DMS79 treated with DMSO at 0.1 percent for 48 hours (cell line): Measurements from ENCODE around the gene ADPRHL1.
"Not testable (repeated sequence)": the region's sequence is repeated elsewhere in the genome, so short reads cannot be mapped to it uniquely, and the experiment has no call there.

ENCODE experiments used
- DNase-seq: peaks from one replicate; lab custom pipeline; 2025; lab: John Stamatoyannopoulos, UW

Gene ADPRHL1

DNA sequence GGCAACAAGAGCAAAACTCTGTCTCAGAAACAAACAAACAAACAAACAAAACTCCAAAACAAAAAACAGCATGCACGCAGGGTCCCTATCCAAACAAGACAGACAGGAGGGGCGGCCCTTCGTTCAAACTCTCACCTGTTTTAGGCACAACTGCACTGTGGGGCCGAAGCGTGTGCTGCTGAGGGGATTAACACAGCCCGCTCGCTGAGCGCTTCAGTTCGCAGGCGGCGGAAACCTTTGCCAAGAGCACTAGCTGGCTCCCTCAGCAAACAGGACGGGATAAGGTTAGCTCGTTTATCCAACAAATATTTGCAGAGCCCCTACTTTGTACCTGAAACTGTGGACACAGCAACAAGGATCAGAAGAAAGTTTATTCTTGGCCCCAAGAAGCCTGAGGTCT is 1.6 kb upstream of the ADPRHL1 start:
- DNase-seq: no peak

DNA sequence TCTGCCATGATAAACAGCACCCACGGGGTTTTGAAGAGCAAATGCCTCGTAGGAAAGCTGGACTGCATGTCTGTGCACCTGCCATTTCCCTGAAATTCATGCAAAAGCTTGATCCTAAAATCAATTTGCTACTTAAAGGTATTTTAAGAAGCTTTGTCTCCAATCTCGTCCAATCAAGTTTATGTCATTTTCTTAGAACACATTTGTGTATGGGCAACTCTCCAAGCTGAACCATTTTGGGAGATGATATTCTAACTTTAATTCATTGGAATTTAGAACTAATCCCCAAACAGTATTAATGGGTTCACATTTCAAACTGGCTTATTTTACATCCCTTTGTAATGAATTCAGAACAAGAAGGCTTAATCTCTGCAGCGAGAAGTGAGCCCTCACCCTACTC is 822 bp downstream of the ADPRHL1 start:
- peak; percentile 51 for DNase-seq

DNA sequence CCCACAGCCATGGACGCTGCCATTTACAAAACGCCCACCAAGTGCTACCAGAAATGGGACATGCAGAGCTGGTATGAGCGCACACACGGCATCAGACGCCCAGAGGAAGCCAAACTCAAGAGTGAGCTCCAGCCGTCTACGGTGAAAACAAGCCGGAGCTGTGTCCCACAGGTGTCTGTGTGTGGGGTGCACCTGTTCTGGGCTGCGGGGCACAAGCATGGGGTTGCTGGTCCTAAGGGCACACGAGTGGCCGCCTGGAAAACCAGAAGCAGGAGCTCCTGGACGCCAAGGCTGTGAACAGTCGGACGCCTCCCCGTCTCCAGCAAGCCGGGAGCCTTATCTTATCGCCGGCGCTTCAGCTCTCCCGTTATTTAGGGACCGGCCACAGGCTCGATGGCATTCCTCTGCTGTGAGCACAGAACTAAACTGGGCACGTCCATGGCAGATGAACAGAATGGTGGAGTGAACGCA is 1.3 kb downstream of the ADPRHL1 start:
- no peak for DNase-seq

DNA sequence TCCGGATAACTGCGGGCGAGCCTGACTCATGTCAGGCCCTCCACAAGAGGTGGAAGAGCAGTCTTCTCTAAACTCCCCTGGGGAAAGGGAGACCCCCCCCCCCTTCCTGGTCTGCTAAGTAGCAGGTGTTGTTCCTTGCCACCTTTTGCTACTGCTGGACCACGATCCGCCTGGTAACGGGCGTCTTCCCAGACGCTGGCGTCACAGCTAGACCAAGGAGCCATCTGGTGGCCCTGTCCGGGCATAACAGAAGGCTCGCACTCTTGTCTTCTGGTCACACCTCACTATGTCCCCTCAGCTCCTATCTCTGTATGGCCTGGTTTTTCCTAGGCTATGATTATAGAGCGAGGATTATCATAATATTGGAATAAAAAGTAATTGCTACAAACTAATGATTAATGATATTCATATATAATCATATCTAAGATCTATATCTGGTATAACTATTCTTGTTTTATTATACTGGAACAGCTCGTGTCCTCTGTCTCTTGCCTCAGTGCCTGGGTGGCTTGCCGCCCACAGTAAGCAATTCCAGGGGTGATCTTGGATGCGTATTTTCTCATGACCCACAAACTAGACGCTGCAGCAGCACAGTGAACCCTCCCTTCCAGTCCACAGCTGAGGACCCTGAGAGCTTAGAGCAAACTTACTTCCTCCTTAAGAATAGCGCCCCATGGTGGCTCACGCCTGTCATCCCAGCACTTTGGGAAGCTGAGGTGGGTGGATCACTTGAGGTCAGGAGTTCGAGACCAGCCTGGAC is 2.2 kb downstream of the ADPRHL1 start:
- not testable (repeated sequence) for DNase-seq

DNA sequence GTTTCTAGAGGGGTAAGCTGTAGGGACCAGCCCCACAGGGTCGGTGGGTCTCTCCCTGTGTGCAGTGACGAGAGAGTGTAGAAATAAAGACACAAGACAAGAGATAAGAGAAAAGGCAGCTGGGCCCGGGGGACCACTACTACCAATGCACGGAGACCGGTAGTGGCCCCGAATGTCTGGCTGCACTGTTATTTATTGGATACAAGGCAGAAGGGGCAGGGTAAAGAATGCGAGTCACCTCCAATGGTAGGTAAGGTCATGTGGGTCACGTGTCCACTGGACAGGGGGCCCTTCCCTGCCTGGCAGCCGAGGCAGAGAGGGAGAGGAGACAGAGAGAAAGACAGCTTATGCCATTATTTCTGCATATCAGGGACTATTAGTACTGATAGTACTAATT is 2.9 kb downstream of the ADPRHL1 start:
- not testable (repeated sequence) for DNase-seq

DNA sequence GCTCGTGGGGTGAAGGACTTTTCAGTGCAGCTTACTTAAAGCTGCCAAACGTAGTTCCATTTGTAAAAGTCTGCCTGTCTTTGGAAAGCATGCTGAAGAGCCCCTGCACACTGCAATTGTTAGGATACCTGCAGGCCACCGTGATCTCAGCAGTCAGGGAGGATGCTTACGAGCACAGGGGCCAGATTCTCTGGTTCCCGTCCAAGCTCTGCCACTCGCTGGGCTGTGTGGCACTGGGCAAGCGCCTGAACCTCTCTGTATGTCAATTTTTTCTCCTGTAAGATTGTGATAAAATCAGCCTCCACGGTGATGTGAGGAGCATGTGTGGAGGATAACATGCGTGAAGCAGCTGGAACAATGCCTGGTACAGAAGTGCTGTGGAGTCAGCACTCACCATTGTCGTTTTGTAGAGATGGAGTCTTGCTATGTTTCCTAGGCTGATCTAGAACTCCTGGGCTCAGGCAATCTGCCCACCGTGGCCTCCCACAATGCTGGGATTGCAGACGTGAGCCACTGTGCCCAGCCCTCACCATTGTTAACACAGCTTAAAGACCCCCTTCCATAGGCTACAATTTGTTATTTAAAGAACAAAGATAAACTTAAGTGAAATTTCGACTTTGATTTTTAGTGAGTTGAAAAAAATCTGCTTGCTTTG is 3.5 kb downstream of the ADPRHL1 start:
- DNase-seq: no peak

DNA sequence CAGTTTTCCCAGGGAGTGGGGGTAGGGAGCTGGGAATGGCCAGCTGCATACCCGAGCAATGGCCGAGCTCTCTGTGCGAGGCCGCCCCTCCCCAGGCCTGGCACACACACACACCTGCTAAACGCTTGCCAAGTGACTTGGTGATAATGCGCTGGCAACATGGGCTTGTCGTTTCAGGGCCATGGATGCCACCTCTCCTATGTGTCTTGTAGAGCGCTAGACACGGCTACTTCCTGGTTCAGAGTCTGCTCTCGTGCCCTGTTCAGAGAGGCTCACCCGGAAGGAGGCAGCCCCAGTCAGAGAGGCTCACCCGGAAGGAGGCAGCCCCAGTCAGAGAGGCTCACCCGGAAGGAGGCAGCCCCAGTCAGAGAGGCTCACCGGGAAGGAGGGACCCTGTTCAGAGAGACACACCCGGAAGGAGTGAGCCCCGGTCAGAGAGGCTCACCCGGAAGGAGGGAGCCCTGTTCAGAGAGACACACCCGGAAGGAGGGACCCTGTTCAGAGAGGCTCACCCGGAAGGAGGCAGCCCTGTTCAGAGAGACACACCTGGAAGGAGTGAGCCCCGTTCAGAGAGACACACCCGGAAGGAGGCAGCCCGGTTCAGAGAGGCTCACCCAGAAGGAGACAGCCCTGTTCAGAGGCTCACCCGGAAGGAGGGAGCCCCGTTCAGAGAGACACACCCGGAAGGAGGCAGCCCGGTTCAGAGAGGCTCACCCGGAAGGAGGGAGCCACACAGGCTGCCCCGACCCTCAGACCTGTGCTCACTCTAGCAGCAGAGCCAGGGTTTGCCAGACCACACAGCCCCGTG is 4.2 kb downstream of the ADPRHL1 start:
- DNase-seq: peak; percentile 99

DNA sequence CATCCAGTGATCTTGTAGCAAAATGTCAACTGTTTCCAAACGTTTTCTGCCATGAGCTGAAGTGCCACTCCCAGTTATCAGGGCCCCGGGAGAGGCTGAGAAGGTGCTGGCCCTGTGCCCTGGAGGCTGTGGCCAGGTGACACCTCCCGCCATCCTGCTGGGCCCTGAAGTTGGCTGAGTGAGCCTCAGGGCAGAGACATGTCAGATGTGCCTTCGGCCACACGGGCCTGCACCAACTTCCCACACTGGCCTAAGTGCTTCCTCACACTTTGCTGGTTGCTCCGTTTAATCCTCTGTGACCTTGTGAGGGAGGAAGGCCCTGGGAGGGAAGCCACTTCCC is 4.8 kb downstream of the ADPRHL1 start:
- peak; percentile 67 for DNase-seq

DNA sequence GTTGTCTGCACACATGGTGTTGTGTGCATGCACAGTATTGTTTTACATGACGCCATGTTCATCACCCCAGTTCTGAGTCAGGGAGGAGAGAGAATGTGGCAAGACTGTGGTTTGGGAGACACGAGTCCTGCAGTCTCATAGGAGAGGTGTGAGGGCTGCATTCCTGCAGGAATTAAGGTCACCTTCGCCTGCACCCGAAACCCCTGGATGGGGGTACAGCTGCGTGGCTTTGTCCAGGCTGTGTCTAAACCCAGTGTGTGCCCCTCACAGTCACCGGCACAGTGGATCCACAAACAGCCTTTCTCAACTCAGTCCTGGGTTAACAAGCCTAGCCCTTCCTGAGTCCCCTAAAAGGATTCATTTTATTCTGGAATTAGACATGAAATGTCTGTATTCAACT is 5.7 kb downstream of the ADPRHL1 start:
- no peak for DNase-seq

DNA sequence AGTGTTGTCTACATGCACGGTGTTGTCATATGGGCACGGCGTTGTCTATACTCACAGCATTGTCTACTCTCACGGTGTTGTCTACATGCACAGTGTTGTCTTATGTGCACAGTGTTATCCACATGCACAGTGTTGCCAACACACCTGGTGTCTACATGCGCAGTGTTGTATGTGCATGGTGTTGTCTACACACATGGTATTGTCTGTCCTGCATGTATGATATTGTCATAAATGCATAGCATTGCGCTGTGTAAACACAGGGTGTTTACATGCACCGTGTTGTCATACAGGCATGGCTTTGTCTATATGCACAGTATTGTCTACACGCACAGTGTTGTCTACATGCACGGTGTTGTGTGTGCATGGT is 6.8 kb downstream of the ADPRHL1 start:
- DNase-seq: no peak

DNA sequence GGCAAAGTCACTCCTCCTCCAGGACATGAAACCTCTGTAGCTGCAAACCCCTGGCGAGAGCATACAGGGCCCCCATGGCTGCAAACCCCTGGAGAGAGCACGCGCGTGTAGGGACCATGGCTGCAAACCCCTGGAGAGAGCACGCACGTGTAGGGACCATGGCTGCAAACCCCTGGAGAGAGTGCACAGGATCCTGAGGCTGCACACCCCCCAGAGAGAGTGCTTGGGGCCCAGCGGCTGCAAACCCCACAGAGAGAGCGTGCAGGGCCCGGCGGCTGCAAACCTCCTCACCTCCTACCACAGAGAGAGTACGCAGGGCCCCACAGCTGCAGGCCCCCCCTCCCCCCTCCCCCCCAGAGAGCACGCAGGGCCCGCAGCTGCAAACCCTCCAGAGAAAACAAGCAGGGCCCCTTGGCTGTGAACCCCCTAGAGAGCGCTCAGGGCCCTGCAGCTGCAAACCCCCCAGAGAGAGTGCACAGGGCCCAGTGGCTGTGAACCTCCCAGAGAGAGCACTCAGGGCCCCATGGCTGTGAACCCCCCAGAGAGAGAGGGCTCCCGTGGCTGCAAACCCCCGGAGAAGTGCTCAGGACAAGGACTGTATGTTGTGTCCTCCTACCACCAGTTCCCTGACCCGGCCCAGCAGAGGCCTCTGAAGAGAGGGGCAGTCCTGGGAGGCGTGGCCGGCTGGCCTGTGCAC is 7.3 kb downstream of the ADPRHL1 start:
- DNase-seq: no peak

DNA sequence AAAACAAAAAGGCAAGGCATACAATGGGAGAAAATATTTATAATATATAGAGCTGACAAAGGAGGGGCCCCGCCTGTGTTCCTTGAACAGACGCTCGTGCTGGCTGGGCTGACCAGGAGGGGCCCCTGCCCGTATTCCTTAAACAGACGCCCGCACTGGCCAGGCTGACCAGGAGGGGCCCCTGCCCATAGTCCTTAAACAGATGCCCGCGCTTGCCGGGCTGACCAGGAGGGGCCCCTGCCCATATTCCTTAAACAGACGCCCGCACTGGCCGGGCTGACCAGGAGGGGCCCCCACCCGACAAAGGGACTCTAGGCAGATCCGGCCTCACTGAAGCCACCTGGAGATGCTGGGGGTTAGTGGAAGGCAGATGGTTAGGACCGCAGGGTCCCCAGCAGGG is 9.3 kb downstream of the ADPRHL1 start:
- DNase-seq: no peak

DNA sequence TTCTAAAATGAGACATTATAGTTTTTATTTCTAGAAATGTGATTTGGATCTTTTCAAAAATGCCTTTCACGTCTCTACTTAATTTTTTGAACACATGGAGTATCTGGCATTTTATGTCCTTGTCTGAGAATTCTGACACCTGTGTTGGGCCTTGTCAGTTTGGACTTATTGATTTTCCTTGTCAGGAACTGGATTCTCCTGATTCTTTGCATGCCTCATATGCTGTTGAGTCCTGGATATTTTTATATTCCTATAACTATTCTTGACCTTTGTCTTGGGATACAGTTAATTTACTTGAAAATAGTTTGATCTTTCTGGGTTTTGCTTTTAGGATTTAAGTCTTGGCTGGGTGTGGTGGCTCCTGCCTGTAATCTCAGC is 10.3 kb downstream of the ADPRHL1 start:
- no peak for DNase-seq

DNA sequence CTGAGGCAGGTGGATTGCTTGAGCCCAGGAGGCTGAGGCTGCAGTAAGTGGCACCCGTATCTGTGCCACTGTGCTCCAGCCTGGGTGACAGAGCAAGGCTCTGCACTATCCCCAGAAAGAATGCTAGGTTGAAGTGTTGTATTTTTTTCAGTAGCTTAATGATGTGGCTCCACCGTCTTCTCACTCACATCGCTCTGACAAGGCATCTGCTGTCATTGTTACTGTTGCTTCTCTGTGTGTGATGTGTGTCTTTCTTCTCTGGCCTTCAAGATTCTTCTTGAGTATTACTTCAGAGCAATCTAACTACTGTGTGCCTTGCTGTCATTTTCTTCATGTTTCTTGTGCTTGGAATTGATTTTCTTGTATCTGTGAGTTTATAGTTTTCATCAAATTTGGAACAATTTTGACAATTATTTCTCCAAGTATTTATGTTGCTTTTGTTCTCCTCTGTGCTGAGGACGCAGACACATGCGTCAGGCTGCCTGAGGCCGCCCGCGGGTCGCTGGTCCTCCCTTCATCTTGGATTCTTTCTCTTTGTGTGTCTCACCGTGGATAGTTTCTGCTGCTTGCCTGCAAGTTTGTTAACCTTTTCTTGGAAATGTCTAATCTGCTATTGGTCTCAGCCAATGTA is 10.8 kb downstream of the ADPRHL1 start:
- no peak for DNase-seq

DNA sequence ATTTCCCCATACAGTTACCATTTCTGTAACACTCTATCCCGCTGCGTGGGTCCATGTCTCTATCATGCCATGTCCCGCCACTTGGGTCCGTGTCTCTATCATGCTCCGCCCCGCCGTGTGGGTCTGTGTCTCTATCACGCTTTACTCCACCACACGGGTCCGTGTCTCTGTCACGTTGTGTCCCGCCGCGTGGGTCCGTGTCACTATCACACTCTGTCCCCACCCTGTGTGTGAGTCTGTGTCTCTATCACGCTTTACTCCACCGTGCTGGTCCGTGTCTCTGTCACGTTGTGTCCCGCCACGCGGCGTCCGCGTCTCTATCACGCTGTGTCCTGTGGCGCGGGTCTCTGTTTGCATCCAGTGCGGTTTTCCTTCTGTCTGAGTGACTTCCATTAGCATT is 11.6 kb downstream of the ADPRHL1 start:
- no peak for DNase-seq

DNA sequence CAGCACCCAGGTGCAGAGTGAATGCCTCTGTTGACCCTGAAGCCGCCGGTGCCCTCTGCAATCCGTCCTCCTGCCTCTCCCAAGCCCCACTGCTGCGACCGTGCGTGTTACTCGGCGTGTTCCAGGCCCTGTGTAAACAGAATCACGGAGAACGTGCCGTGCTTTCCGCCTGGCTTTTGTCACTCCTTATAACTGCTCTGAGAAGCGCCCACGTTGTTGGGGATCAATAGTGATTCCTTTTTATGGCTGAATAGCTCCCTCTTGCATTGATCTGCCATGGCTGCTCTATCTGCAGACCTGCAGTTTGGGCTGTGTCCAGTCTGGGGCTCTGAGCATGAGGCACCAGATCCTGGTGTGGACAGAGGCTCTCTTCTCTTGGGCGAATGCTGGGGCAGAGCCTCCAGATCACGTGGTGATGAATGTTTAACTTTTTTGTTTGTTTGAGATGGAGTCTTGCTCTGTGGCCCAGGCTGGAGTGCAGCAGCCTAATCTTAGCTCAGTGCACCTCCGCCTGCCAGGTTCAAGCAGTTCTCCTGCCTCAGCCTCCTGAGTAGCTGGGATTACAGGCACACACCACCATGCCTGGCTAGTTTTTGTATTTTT is 15.8 kb downstream of the ADPRHL1 start:
- DNase-seq: no peak

DNA sequence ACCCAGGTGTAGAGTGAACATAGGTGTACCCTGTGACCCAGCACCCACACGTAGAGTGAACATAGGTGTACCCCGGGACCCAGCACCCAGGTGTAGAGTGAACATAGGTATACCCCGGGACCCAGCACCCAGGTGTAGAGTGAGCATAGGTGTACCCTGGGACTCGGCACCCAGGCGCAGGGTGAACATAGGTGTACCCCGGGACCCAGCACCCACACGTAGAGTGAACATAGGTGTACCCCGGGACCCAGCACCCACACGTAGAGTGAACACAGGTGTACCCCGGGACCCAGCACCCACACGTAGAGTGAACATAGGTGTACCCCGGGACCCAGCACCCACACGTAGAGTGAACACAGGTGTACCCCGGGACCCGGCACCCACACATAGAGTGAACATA is 16.4 kb downstream of the ADPRHL1 start:
- not testable (repeated sequence) for DNase-seq

DNA sequence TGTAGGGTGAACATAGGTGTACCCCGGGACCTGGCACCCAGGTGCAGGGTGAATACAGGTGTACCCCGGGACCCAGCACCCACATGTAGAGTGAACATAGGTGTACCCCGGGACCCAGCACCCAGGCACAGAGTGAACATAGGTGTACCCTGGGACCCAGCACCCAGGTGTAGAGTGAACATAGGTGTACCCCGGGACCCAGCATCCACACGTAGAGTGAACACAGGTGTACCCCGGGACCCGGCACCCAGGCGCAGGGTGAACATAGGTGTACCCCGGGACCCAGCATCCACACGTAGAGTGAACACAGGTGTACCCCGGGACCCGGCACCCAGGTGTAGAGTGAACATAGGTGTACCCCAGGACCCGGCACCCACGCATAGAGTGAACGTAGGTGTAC is 17.4 kb downstream of the ADPRHL1 start:
- not testable (repeated sequence) for DNase-seq

DNA sequence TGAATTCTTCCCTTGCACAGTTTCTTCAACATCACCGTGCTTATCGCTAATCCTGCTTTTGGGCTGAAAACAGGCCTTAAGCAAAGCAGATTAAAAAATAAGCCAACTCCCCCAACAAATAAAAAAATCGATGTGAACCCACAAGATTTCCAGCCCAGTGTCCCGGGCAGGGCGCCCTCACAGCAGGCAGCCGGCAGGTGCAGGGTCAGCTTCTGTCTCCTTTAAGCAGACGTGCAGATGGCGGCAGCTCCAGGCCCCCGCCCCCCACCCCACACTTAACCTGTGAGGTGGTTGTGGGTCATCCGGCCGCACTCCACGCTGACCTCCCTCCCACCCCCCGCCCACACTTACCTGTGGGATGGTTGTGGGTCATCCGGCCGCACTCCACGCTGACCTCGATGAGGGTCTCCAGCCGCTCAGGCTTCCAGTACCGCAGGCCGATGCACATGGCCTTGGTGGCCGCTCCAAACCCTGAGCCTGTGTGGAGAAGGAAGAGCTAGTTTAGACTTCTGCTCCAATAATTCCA is 19.8 kb downstream of the ADPRHL1 start:
- no peak for DNase-seq

DNA sequence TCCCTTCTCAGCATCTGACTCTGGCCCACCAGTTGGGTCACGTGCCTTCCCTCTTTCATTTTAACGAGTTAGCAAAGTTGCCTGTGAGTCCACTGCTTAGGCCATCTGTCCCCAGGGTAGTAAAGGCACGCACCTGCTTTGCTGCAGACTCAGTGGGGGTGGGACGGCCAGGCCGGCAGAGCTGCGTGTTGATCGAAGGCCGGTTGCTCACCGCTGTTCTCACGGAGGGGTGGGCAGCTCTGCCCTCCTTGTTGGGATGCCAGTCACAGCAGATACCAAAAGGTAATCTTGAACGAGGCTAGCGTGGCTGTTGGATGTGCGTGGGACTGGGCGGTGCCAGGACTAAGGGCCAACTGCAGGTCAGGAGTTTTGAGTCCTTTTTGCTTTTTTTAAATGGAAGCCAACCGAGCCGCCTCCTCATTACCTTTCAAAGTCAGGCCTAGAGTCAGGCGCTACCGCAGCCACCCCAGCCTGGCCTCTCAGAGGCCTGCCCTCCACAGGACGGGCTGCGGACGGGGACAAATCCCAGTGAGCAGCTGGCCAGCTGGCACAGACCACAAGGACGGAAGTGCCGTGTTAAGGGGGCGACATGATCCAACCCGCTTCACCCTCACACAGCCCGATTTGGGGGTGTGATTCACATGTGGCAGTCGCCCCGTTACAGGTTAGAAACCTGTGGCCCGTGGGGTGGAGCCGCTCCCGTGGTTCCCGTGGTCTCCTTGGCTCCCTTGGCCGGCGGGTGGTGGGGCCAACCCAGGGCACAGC is 20.6 kb downstream of the ADPRHL1 start:
- no peak for DNase-seq

DNA sequence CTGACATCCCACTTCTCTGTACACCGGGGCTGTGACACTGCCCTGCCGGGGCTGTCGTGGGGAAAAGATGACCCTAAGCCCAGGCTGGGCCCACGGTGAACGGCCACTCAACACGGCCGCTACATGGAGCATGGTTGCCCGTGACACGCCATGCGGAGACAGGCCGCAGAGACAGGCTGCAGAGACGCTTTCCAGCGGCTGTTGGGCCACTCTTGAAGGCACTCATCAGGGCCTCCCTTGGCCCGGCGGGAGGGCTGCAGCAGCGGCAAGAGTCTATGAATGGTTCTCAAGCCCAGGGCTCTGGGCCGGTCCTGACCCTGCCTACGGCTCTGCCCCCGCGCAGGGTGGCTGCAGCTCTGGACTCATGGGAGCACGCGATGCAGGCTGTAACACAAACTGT is 22.1 kb downstream of the ADPRHL1 start:
- no peak for DNase-seq
